WI38 (cell line): ENCODE results near the gene TEX51.

Experiments used
- H3K4me3 ChIP-seq: 2 replicates; pipeline ENCODE4 v1.5.1; 2011; ENCODE audit warnings: low read depth, mild to moderate bottlenecking, control low read depth, low read length
- TF ChIP-seq, protein P1 (sequence below): IDR thresholded peaks from 2 replicates; pipeline ENCODE4 v1.5.1; 2012; ENCODE audit warnings: low read depth, mild to moderate bottlenecking, control low read depth, low read length

Gene TEX51

DNA sequence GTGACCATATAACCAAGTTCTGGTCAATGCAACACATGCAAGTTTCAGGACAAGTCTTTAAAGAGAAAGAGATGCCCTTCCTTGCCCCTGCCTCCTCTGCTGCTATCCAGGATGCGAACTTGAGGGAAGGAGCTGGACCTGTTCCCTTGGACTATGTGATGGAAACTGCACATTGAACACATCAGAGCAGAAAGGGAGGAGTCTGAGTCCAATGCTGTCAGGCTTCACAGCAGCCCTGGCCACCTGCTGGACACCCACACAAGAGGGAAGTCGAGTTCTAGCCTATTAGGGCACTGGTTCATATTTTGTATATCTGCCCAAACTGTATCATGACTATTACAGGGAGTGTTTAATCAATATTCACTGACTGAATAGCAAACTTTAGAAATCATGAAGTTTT is 38.3 kb upstream of the TEX51 start:
- no peak overlapping the region for H3K4me3 ChIP-seq

DNA sequence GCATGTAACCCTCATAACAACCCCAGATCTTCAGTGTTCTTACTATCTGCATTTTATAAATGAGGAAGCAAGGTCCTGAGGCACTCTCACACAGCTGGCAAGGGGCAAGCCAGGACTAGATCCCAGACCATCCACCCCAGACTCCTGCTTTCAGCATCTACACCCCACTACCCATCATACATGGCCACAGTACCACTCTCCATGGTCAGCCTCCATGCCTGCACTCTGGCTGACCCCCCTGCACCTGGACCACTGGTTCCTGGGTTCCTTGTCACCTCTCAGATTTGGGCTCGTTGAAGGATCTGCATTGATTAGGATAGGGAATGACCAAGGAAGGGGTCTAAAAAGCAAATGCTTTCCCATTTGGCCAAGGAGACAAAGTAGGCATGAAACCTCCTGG is 36.0 kb upstream of the TEX51 start:
- no peak overlapping the region for H3K4me3 ChIP-seq
- TF ChIP-seq, protein P1, sequence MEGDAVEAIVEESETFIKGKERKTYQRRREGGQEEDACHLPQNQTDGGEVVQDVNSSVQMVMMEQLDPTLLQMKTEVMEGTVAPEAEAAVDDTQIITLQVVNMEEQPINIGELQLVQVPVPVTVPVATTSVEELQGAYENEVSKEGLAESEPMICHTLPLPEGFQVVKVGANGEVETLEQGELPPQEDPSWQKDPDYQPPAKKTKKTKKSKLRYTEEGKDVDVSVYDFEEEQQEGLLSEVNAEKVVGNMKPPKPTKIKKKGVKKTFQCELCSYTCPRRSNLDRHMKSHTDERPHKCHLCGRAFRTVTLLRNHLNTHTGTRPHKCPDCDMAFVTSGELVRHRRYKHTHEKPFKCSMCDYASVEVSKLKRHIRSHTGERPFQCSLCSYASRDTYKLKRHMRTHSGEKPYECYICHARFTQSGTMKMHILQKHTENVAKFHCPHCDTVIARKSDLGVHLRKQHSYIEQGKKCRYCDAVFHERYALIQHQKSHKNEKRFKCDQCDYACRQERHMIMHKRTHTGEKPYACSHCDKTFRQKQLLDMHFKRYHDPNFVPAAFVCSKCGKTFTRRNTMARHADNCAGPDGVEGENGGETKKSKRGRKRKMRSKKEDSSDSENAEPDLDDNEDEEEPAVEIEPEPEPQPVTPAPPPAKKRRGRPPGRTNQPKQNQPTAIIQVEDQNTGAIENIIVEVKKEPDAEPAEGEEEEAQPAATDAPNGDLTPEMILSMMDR: no peak

More for the DNA sequence above, 38.3 kb upstream of the TEX51 start:
- TF ChIP-seq, protein P1: no peak

DNA sequence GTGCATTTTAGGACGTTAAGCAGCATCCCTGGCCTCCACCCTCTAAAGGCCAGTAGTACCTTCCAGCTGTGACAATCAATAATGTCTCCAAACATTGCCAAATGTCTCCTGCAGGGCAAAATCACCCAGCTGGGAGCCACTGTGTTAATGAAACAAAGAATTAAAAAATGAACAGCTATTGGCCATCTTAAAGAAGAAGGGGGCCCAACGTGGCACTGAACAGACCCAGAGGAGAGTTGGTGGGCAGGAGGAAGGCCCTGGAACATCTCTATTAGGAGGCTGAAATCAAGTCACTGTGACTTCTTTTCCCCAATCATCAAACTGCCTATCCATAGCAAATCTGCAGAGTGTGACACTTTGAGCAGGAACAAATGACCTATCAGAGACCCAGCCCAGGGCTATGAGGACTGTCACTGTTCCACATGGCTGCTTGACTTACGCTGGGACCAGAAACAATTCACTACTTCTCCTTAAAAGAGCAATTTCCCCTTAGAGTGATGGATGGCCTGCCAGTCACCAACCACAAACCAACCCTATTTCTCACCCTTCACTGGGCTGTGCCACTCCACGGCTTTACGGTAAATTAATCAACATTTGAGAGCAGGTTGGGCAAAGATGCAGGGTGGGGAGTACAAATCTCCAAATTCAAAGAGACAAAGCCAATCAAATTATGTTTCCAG is 35.2 kb upstream of the TEX51 start:
- TF ChIP-seq, protein P1: no peak
- no peak overlapping the region for H3K4me3 ChIP-seq

DNA sequence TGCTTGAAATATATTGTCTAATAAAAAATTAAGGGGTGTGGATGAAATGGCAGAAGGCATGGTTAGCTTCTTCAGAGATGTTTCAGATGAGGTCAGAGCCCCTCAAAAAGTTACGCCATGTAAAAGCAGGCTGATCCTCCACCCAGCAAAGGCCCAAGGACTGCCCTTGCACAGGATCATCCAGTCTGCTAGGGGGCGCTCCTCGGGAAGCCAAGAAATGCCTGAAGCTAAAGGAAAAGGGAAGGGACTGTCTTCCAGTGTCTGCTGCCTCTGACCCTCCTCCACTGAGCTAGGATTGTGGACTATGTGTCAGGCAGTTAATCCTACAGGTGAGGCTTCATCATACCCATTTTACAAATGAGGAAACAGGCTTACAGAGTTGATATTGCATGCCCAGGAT is 33.8 kb upstream of the TEX51 start:
- TF ChIP-seq, protein P1: peak; percentile 34; the same call in 1 of the 2 replicates
- no peak overlapping the region for H3K4me3 ChIP-seq

DNA sequence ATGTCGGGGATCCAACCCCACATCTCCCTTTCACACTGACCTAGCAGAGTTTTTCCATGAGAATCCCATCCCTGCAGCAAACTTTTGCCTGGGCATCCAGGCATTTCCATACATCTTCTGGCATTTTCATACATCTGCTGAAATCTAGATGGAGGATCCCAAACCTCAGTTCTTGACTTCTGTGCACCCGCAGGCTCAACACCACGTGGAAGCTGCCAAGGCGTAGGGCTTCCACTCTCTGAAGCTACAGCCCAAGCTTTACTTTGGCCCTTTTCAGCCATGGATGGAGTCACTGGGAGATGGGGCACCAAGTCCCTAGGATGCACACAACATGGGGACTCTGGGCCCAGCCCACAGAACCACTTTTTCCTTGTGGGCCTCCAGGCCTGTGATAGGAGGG is 32.2 kb upstream of the TEX51 start:
- TF ChIP-seq, protein P1: no peak
- no peak overlapping the region for H3K4me3 ChIP-seq

DNA sequence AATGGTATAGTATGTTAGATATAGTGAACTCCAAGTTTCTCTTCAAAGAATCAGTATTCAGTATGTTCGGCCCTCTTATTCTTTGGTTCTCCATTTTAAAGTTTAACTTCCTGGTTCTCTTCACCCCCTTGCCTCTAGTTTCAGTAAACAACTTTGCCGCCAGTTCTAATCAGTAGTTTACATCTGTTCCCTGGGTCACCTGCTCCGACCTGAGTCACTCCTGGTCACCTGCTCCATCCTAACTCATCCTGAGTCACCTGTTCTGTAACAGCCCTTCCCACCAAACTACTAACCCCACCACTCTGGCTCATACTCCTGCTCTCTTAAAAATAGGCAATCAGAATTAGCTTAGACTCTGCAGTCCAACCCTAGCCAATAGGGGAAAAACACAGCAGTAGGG is 23.7 kb upstream of the TEX51 start:
- no peak overlapping the region for H3K4me3 ChIP-seq
- TF ChIP-seq, protein P1: no peak

DNA sequence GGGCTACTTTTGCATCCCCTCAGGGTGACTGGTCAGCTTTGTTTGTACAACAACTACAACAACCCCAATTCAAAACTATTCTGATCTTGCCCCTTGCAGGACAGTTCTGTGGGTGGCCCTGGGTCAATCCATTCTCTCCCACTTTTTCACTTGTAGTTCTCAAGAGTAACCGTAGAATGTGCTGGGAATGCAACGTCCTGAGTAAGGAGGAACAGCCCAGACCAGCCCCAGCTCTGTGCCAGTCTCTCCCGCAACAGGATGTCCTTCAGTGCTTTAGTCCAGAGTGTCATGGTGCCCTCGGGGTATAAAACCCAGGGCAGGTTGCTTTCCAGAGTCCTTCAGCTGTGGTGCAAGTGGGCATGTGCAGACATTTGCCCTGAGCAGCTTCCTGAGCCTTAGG is 22.1 kb upstream of the TEX51 start:
- TF ChIP-seq, protein P1: no peak
- H3K4me3 ChIP-seq: no peak overlapping the region
